Measurements from ENCODE around the gene IQSEC1. TPM values are rescaled to one million over a fixed set of nuclear protein-coding genes. Genes with fewer than 3 reads are reported as not detected.

The IQSEC1 gene
- total and polyA plus RNA-seq, 2 donors = 9.4 to 21.9 TPM

- WGBS = 86% methylated on average over 7 of the region's 7 CpGs
- Histone ChIP-seq H3K27ac (ENCODE audit: low read depth in 1 of 2, low read length in 1 of 2) (no peak overlapping the region), H3K9me3 (ENCODE audit: control insufficient read depth in 2 of 2, insufficient read depth in 1 of 2, low read length in 1 of 2) (peaks cover 0 to 5% of the 10 kb centered on the region in 2 donors), H3K36me3 (ENCODE audit: control insufficient read depth in 2 of 2, insufficient read depth in 2 of 2, low read length in 1 of 2) (no peaks in the 10 kb centered on the region), H3K4me1 (ENCODE audit: control insufficient read depth in 2 of 2, insufficient read depth in 2 of 2, low read length in 2 of 2) (peaks cover 34 to 73% of the 10 kb centered on the region in 2 donors), H3K27me3 (ENCODE audit: control insufficient read depth in 2 of 2, insufficient read depth in 1 of 2, low read length in 1 of 2) (peaks cover 14 to 29% of the 10 kb centered on the region in 2 donors), H3K4me3 (ENCODE audit: low read length in 2 of 2) (no peak overlapping the region)
- no peak for DNase-seq (ENCODE audit: low read depth in 6 of 9, low spot score in 9 of 9)
Observed at GRCh38 chr3:13075318-13075717, 2.1 kb upstream of the IQSEC1 start.

GRCh38 chr3:13074006-13074375 lies 762 bp upstream of the IQSEC1 start:
- Histone ChIP-seq H3K9me3 (ENCODE audit: control insufficient read depth in 2 of 2, insufficient read depth in 1 of 2, low read length in 1 of 2) (peaks cover 0 to 2% of the 10 kb centered on the region in 2 donors), H3K4me3 (ENCODE audit: low read length in 2 of 2) (no peak overlapping the region), H3K4me1 (ENCODE audit: control insufficient read depth in 2 of 2, insufficient read depth in 2 of 2, low read length in 2 of 2) (peaks cover 47 to 77% of the 10 kb centered on the region in 2 donors), H3K36me3 (ENCODE audit: control insufficient read depth in 2 of 2, insufficient read depth in 2 of 2, low read length in 1 of 2) (no peaks in the 10 kb centered on the region), H3K27ac (ENCODE audit: low read depth in 1 of 2, low read length in 1 of 2) (no peak overlapping the region), H3K27me3 (ENCODE audit: control insufficient read depth in 2 of 2, insufficient read depth in 1 of 2, low read length in 1 of 2) (peaks cover 14 to 29% of the 10 kb centered on the region in 2 donors)
- WGBS = 73% methylated on average over 13 of the region's 13 CpGs
- DNase-seq (ENCODE audit: low read depth in 6 of 9, low spot score in 9 of 9) = no peak

- WGBS = 32% methylated on average over 38 of the region's 38 CpGs
- Histone ChIP-seq H3K4me3 (ENCODE audit: low read length in 2 of 2) (peak overlapping the region; percentile 11 to 36), H3K4me1 (ENCODE audit: control insufficient read depth in 2 of 2, insufficient read depth in 2 of 2, low read length in 2 of 2) (peaks cover 38 to 77% of the 10 kb centered on the region in 2 donors), H3K27me3 (ENCODE audit: control insufficient read depth in 2 of 2, insufficient read depth in 1 of 2, low read length in 1 of 2) (peaks cover 14 to 29% of the 10 kb centered on the region in 2 donors), H3K27ac (ENCODE audit: low read depth in 1 of 2, low read length in 1 of 2) (no peak overlapping the region), H3K36me3 (ENCODE audit: control insufficient read depth in 2 of 2, insufficient read depth in 2 of 2, low read length in 1 of 2) (no peaks in the 10 kb centered on the region), H3K9me3 (ENCODE audit: control insufficient read depth in 2 of 2, insufficient read depth in 1 of 2, low read length in 1 of 2) (peaks cover 2 to 4% of the 10 kb centered on the region in 2 donors)
- no peak for DNase-seq (ENCODE audit: low read depth in 6 of 9, low spot score in 9 of 9)
Observed at GRCh38 chr3:13072600-13073325, 466 bp downstream of the IQSEC1 start.

- Histone ChIP-seq H3K4me1 (ENCODE audit: control insufficient read depth in 2 of 2, insufficient read depth in 2 of 2, low read length in 2 of 2) (peaks cover 35 to 75% of the 10 kb centered on the region in 2 donors), H3K4me3 (ENCODE audit: low read length in 2 of 2) (no peak overlapping the region), H3K27ac (ENCODE audit: low read depth in 1 of 2, low read length in 1 of 2) (peak overlapping the region in 1 of 2 donors; percentile 46), H3K36me3 (ENCODE audit: control insufficient read depth in 2 of 2, insufficient read depth in 2 of 2, low read length in 1 of 2) (no peaks in the 10 kb centered on the region), H3K27me3 (ENCODE audit: control insufficient read depth in 2 of 2, insufficient read depth in 1 of 2, low read length in 1 of 2) (peaks cover 14 to 29% of the 10 kb centered on the region in 2 donors), H3K9me3 (ENCODE audit: control insufficient read depth in 2 of 2, insufficient read depth in 1 of 2, low read length in 1 of 2) (peaks cover 2 to 4% of the 10 kb centered on the region in 2 donors)
- DNase-seq (ENCODE audit: low read depth in 6 of 9, low spot score in 9 of 9) = no peak
- WGBS = 35% methylated on average over 14 of the region's 14 CpGs
Observed at GRCh38 chr3:13072239-13072599, 1.0 kb downstream of the IQSEC1 start.

- Histone ChIP-seq H3K27me3 (ENCODE audit: control insufficient read depth in 2 of 2, insufficient read depth in 1 of 2, low read length in 1 of 2) (peaks cover 14 to 29% of the 10 kb centered on the region in 2 donors), H3K27ac (ENCODE audit: low read depth in 1 of 2, low read length in 1 of 2) (peak overlapping the region in 1 of 2 donors; percentile 63), H3K36me3 (ENCODE audit: control insufficient read depth in 2 of 2, insufficient read depth in 2 of 2, low read length in 1 of 2) (no peaks in the 10 kb centered on the region), H3K4me1 (ENCODE audit: control insufficient read depth in 2 of 2, insufficient read depth in 2 of 2, low read length in 2 of 2) (peaks cover 35 to 78% of the 10 kb centered on the region in 2 donors), H3K9me3 (ENCODE audit: control insufficient read depth in 2 of 2, insufficient read depth in 1 of 2, low read length in 1 of 2) (peaks cover 2 to 4% of the 10 kb centered on the region in 2 donors), H3K4me3 (ENCODE audit: low read length in 2 of 2) (no peak overlapping the region)
- DNase-seq (ENCODE audit: low read depth in 6 of 9, low spot score in 9 of 9) = no peak
- 95% methylated on average over 13 of the region's 13 CpGs for WGBS
Observed at GRCh38 chr3:13071695-13072094, 1.5 kb downstream of the IQSEC1 start.

- peaks cover 35 to 90% of the 10 kb centered on the region in 2 donors for H3K4me1 ChIP-seq (ENCODE audit: control insufficient read depth in 2 of 2, insufficient read depth in 2 of 2, low read length in 2 of 2)
- H3K27ac ChIP-seq (ENCODE audit: low read depth in 1 of 2, low read length in 1 of 2) = peak overlapping the region in 1 of 2 donors; percentile 84
- WGBS = 41% methylated on average over 11 of the region's 11 CpGs
Observed at GRCh38 chr3:13070391-13071070, 2.7 kb downstream of the IQSEC1 start.

GRCh38 chr3:13069495-13069894 lies 3.7 kb downstream of the IQSEC1 start:
- Histone ChIP-seq H3K27ac (ENCODE audit: low read depth in 1 of 2, low read length in 1 of 2) (peak overlapping the region; percentile 36 to 84), H3K9me3 (ENCODE audit: control insufficient read depth in 2 of 2, insufficient read depth in 1 of 2, low read length in 1 of 2) (peaks cover 2 to 4% of the 10 kb centered on the region in 2 donors), H3K4me1 (ENCODE audit: control insufficient read depth in 2 of 2, insufficient read depth in 2 of 2, low read length in 2 of 2) (peaks cover 35 to 86% of the 10 kb centered on the region in 2 donors), H3K27me3 (ENCODE audit: control insufficient read depth in 2 of 2, insufficient read depth in 1 of 2, low read length in 1 of 2) (peaks cover 11 to 25% of the 10 kb centered on the region in 2 donors), H3K36me3 (ENCODE audit: control insufficient read depth in 2 of 2, insufficient read depth in 2 of 2, low read length in 1 of 2) (no peaks in the 10 kb centered on the region), H3K4me3 (ENCODE audit: low read length in 2 of 2) (no peak overlapping the region)
- WGBS = 49% methylated on average over 4 of the region's 4 CpGs
- DNase-seq (ENCODE audit: low read depth in 6 of 9, low spot score in 9 of 9) = peak in 5 of 9 donors; percentile 48 to 84 (median 58)

More at GRCh38 chr3:13070391-13071070, 2.7 kb downstream of the IQSEC1 start:
- H3K9me3 ChIP-seq (ENCODE audit: control insufficient read depth in 2 of 2, insufficient read depth in 1 of 2, low read length in 1 of 2) = peaks cover 2 to 4% of the 10 kb centered on the region in 2 donors
- DNase-seq (ENCODE audit: low read depth in 6 of 9, low spot score in 9 of 9) = peak in 1 of 9 donors; percentile 55
- peaks cover 14 to 29% of the 10 kb centered on the region in 2 donors for H3K27me3 ChIP-seq (ENCODE audit: control insufficient read depth in 2 of 2, insufficient read depth in 1 of 2, low read length in 1 of 2)
- H3K36me3 ChIP-seq (ENCODE audit: control insufficient read depth in 2 of 2, insufficient read depth in 2 of 2, low read length in 1 of 2) = no peaks in the 10 kb centered on the region
- no peak overlapping the region for H3K4me3 ChIP-seq (ENCODE audit: low read length in 2 of 2)

GRCh38 chr3:13068269-13069010 lies 4.8 kb downstream of the IQSEC1 start:
- Histone ChIP-seq H3K4me3 (ENCODE audit: low read length in 2 of 2) (no peak overlapping the region), H3K27me3 (ENCODE audit: control insufficient read depth in 2 of 2, insufficient read depth in 1 of 2, low read length in 1 of 2) (peaks cover 6 to 15% of the 10 kb centered on the region in 2 donors), H3K4me1 (ENCODE audit: control insufficient read depth in 2 of 2, insufficient read depth in 2 of 2, low read length in 2 of 2) (peaks cover 34 to 81% of the 10 kb centered on the region in 2 donors), H3K36me3 (ENCODE audit: control insufficient read depth in 2 of 2, insufficient read depth in 2 of 2, low read length in 1 of 2) (no peaks in the 10 kb centered on the region), H3K9me3 (ENCODE audit: control insufficient read depth in 2 of 2, insufficient read depth in 1 of 2, low read length in 1 of 2) (peaks cover 2 to 4% of the 10 kb centered on the region in 2 donors), H3K27ac (ENCODE audit: low read depth in 1 of 2, low read length in 1 of 2) (no peak overlapping the region)
- 73% methylated on average over 4 of the region's 4 CpGs for WGBS
- no peak for DNase-seq (ENCODE audit: low read depth in 6 of 9, low spot score in 9 of 9)

Data from thymus (tissue), 11 donors.